Esophagus muscularis mucosa (tissue), 2 donors: ENCODE data around the gene NUDT14.

Experiments used
- POLR2A ChIP-seq: fragments of 450-650 bp; IDR thresholded peaks from one replicate; pipeline ENCODE4 v1.6.1; 2017; ENCODE audit warnings: antibody characterized with exemption, moderate library complexity, mild to moderate bottlenecking, low read depth
- POLR2AphosphoS5 ChIP-seq, 2 donors: sonication (generic); formaldehyde crosslinking; IDR thresholded peaks; one replicate each; pipeline ENCODE4 v1.6.1; 2017; ENCODE audit warnings: antibody characterized with exemption in 2 of 2

DNA sequence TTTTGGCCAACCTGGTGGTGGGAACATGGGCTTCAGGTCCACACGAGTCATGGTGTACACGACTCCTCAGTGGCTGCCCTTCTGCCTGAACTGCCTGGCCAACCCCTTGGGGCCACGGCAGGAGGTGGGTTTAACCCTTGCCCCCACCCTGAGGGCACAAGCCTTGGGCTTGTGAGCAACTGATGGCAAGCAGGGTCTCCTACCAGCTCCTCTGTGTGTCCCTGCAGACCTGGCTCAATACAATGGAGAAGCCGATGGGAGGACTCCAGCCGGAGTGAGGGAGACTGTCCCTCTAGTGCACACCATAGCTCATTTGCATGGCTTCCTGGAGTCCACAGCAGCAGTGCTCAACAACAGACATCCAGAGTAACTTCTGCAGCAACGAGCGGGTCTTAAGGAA lies 40.5 kb downstream of the NUDT14 start:
- no peak for TF ChIP-seq POLR2A
- no peak for TF ChIP-seq POLR2AphosphoS5 (IDR thresholded peaks at IDR 0.05)
